ENCODE data around the gene SNX7. TPM values are rescaled to one million over a fixed set of nuclear protein-coding genes. Genes with fewer than 3 reads are reported as not detected.

The SNX7 gene
- total RNA-seq, 4 donors from 2014 or later = 3.4 to 14.6 (median 13.0) TPM

GRCh38 chr1:98796049-98796448 is 134.5 kb downstream of the SNX7 start:
- Histone ChIP-seq H3K9me3 (no peaks in the 10 kb centered on the region), H3K27ac (no peak overlapping the region), H3K36me3 (no peaks in the 10 kb centered on the region), H3K4me3 (no peak overlapping the region), H3K27me3 (no peaks in the 10 kb centered on the region), H3K4me1 (no peaks in the 10 kb centered on the region)
- no peak for TF ChIP-seq POLR2AphosphoS5 (IDR thresholded peaks at IDR 0.05)
- no peak for TF ChIP-seq EP300 (IDR thresholded peaks at IDR 0.05)
- TF ChIP-seq POLR2A (IDR thresholded peaks at IDR 0.05) = no peak
- no peak for TF ChIP-seq CTCF (IDR thresholded peaks at IDR 0.05)
- 67% methylated on average over 1 of the region's 1 CpG for WGBS
- no peak for DNase-seq (ENCODE audit: low spot score in 2 of 2)

- no peaks in the 10 kb centered on the region for H3K27me3 ChIP-seq
- no peak overlapping the region for H3K4me3 ChIP-seq
- H3K9me3 ChIP-seq = no peaks in the 10 kb centered on the region
- TF ChIP-seq POLR2A (IDR thresholded peaks at IDR 0.05) = no peak
- no peak for TF ChIP-seq POLR2AphosphoS5 (IDR thresholded peaks at IDR 0.05)
- no peak for TF ChIP-seq EP300 (IDR thresholded peaks at IDR 0.05)
- TF ChIP-seq CTCF (IDR thresholded peaks at IDR 0.05) = no peak
- DNase-seq (ENCODE audit: low spot score in 2 of 2) = no peak
- 54% methylated on average over 2 of the region's 2 CpGs for WGBS
- H3K36me3 ChIP-seq = no peaks in the 10 kb centered on the region
- H3K4me1 ChIP-seq = no peaks in the 10 kb centered on the region
- no peak overlapping the region for H3K27ac ChIP-seq
These were observed 136.0 kb downstream of the SNX7 start for GRCh38 chr1:98797506-98797905.
